ENCODE data around the gene CPAMD8.

CPAMD8 gene

DNA sequence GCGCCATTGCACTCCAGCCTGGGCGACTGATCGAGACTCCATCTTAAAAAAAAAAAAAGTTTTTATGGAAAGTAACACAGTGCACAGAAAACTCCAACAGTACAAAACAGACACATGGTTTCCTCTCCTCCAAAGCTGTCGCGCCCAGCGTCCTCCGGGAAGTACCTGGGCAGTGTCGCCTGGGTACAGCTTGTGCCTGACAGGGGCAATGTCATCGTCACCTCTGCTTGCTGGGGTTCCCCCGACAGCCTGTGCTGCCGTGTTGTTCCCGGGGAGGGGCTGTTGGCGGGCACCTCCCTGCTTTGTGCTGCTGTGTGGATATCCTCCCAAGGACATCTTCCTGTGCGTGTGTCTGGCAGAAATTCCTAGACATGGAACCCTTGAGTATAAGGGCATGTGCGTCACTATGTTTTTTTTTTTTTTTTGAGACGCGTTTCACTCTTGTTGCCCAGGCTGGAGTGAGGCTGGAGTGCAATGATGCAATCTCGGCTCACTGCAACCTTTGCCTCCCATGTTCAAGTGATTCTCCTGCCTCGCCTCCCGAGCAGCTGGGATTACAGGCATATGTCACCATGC lies 140.2 kb downstream of the CPAMD8 start:
- no peak overlapping the region for H3K4me3 ChIP-seq (ENCODE audit: low read depth, low read length)
- TF ChIP-seq, protein P1, sequence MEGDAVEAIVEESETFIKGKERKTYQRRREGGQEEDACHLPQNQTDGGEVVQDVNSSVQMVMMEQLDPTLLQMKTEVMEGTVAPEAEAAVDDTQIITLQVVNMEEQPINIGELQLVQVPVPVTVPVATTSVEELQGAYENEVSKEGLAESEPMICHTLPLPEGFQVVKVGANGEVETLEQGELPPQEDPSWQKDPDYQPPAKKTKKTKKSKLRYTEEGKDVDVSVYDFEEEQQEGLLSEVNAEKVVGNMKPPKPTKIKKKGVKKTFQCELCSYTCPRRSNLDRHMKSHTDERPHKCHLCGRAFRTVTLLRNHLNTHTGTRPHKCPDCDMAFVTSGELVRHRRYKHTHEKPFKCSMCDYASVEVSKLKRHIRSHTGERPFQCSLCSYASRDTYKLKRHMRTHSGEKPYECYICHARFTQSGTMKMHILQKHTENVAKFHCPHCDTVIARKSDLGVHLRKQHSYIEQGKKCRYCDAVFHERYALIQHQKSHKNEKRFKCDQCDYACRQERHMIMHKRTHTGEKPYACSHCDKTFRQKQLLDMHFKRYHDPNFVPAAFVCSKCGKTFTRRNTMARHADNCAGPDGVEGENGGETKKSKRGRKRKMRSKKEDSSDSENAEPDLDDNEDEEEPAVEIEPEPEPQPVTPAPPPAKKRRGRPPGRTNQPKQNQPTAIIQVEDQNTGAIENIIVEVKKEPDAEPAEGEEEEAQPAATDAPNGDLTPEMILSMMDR (IDR thresholded peaks at IDR 0.05; ENCODE audit: low read depth, low read length) = no peak

DNA sequence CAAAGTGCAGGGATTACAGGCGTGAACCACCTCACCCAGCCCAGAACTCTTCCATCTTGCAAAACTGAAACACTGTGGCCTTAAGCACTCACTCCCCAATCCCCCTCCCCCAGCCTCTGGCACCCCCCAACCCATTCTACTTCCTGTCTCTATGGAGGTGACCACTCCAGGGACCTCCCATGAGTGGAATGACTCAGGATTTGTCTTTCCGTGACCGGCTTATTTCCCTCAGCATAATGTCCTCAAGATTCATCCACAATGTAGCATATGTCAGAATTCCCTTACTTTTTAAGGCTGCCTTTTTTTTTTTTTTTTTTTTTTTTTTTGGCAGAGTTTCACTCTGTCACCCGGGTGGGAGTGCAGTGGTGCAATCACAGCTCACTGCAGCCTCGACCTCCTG lies 141.4 kb downstream of the CPAMD8 start:
- TF ChIP-seq, protein P1 (IDR thresholded peaks at IDR 0.05; ENCODE audit: low read depth, low read length) = no peak
- no peak overlapping the region for H3K4me3 ChIP-seq (ENCODE audit: low read depth, low read length)

DNA sequence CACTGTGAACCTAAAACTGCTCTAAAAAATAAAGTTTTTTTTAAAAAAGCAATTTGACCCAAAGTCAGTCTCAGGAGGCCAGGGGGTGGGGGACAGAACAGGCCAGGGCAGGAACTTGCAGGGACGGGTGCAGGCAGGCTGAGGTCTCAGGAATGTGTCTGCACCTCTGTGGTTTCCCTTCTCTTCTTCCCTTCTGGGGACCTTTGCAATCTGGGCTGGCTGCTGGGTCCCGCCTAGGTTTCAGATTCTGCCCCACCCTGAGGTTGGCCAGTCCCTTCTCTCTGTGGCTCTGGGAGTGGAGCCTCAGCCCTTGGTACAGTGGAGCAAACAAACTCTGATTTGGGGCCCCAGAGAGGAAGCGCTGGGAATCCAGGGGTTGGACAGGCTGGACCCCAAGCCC lies 143.1 kb downstream of the CPAMD8 start:
- TF ChIP-seq, protein P1 (IDR thresholded peaks at IDR 0.05; ENCODE audit: low read depth, low read length) = no peak
- no peak overlapping the region for H3K4me3 ChIP-seq (ENCODE audit: low read depth, low read length)

DNA sequence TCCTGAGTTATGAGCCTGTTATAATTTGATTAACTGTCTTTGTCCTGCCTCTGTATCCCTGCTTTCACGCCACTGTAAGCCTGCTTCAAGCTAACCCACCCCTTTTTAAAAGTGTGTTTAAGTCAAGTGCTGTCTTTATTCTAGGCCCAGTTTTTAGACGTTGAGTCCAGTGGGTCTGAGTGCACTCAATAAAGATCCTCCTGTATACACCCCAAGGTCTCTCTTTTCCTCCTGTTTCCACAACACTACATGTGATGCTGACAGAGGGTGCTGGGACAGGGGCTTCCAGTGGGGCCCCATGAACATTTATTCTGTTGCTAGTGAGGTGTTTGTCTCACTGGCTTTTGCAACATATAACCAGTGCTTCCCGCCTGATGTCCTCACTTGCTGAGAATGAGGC lies 144.5 kb downstream of the CPAMD8 start:
- H3K4me3 ChIP-seq (ENCODE audit: low read depth, low read length) = no peak overlapping the region
- TF ChIP-seq, protein P1 (IDR thresholded peaks at IDR 0.05; ENCODE audit: low read depth, low read length) = no peak

DNA sequence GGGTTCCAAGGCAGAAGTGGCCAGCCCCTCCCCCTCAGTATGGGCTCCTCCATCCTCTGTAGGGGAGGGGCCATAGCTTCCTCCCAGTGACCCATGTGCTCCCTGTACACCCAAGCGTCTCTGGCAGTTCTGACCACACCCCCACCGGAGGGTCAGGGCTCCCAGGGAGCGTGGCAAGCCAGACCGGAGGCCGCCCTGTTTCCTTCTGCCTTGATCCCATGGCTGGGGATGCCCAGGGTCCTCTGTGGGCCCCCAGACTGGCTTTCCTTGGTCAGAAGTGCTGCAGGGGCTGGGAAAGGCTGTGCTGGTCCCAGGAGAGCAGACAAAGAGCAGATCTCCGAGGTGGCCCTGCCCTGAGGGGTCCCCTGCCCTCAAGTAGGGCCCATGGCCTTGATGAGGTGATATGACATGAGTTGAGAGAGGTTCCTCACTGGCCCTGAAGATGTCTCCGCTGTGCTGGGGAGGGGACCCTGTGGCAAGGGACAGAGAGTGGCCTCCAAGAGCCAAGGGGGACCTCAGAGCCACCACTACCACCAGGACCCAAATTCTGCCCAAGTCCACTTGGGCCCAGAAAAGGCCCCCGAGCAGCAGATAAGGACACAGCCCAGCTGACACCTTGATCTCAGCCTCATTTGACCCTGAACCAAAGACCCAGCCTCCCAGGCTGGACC lies 145.6 kb downstream of the CPAMD8 start:
- H3K4me3 ChIP-seq (ENCODE audit: low read depth, low read length) = no peak overlapping the region

DNA sequence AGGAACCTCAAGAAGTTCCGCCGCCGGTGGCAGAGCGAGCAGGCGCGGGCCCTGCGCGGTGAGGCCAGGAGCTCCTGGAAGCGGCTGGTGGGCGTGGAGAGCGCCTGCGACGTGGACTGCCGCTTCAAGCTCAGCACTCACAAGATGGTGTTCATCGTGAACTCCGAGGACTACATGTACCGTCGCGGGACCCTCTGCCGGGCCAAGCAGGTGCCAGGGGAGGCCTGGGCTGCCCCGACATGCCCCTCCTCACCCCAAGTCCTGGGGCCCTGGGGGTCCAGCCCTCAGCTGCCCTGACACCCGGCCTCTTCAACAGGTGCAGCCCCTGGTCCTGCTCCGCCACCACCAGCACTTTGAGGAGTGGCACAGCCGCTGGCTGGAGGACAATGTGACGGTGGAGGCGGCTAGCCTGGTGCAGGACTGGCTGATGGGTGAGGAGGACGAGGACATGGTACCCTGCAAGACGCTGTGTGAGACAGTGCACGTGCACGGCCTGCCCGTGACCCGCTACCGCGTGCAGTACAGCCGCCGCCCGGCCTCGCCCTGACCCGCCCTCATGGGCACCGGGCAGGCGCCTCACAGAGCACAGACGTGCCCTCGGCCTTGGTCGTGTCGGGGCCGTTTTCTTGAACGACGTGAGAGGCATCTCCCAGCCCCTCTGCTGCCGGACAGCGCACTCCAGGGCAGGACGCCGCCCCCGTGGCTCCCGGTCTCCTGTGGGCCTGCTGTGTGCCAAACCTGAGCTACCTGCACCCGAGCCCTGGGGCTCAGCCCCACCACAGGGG lies 148.2 kb downstream of the CPAMD8 start:
- no peak overlapping the region for H3K4me3 ChIP-seq (ENCODE audit: low read depth, low read length)
- TF ChIP-seq, protein P1 (IDR thresholded peaks at IDR 0.05; ENCODE audit: low read depth, low read length) = no peak

More for the DNA sequence above, 145.6 kb downstream of the CPAMD8 start:
- TF ChIP-seq, protein P1 (IDR thresholded peaks at IDR 0.05; ENCODE audit: low read depth, low read length) = no peak

DNA sequence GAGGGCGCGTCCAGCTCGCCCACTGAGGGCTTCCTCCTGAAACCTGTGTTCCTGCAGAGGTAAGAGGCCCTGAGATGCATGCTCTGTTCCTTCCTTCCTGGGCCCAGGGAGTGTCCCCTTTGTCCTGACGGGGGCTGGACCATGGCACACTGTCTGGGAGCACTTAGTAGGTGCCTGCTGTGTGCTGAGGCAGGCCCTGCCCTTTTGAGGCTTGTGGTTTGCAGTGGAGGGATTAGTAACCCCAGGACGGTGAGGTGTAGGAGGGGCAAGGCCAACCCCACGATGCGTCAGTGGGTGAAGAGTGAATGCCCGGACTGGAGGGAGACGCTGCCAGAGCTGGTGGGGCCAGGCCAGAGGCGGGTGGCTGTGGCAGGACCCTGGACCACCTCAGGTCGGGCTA lies 149.0 kb downstream of the CPAMD8 start:
- TF ChIP-seq, protein P1 (IDR thresholded peaks at IDR 0.05; ENCODE audit: low read depth, low read length) = no peak
- no peak overlapping the region for H3K4me3 ChIP-seq (ENCODE audit: low read depth, low read length)

All from WI38 (cell line).